Hepatocyte (in vitro differentiated cells): Measurements from ENCODE around the gene ILF3. TPM values are rescaled to one million over a fixed set of nuclear protein-coding genes. Genes with fewer than 3 reads are reported as not detected.

ENCODE experiments used
- DNase-seq: peaks from one replicate; pipeline ENCODE4 v3.0.0-alpha.2; 2016; ENCODE audit warnings: low spot score
- H2AFZ ChIP-seq: fragments of 200-600 bp; sonication (generic); 2 replicates; pipeline ENCODE4 v1.6.0; 2016; ENCODE audit warnings: antibody characterized with exemption, mild to moderate bottlenecking
- H3K27ac ChIP-seq: fragments of 200-600 bp; sonication (generic); 2 replicates; pipeline ENCODE4 v1.5.1; 2016; ENCODE audit warnings: mild to moderate bottlenecking
- H3K27me3 ChIP-seq: fragments of 200-600 bp; sonication (generic); 2 replicates; pipeline ENCODE4 v1.6.1; 2016
- H3K36me3 ChIP-seq: fragments of 200-600 bp; sonication (generic); replicated peaks from 2 replicates; pipeline ENCODE4 v1.5.1; 2016; ENCODE audit warnings: low read depth; ENCODE audit not compliant: insufficient read depth
- H3K4me1 ChIP-seq: fragments of 200-600 bp; sonication (generic); 2 replicates; pipeline ENCODE4 v1.5.1; 2016; ENCODE audit warnings: mild to moderate bottlenecking, moderate library complexity; ENCODE audit not compliant: insufficient read depth
- H3K4me2 ChIP-seq: fragments of 200-600 bp; sonication (generic); 2 replicates; pipeline ENCODE4 v1.6.0; 2016
- H3K4me3 ChIP-seq: fragments of 200-600 bp; sonication (generic); 2 replicates; pipeline ENCODE4 v1.5.1; 2016; ENCODE audit warnings: mild to moderate bottlenecking
- H3K79me2 ChIP-seq: fragments of 200-600 bp; sonication (generic); 2 replicates; pipeline ENCODE4 v1.6.0; 2017; ENCODE audit warnings: mild to moderate bottlenecking
- H3K9me2 ChIP-seq: fragments of 200-600 bp; sonication (generic); replicated peaks from 2 replicates; pipeline ENCODE4 v1.6.0; 2017; ENCODE audit warnings: mild to moderate bottlenecking; ENCODE audit not compliant: insufficient read depth
- H3K9me3 ChIP-seq: fragments of 200-600 bp; sonication (generic); 2 replicates; pipeline ENCODE4 v1.5.1; 2016; ENCODE audit warnings: low read depth, mild to moderate bottlenecking
- H4K20me1 ChIP-seq: fragments of 200-600 bp; sonication (generic); 2 replicates; pipeline ENCODE4 v1.6.0; 2016; ENCODE audit warnings: mild to moderate bottlenecking; ENCODE audit not compliant: insufficient read depth, poor library complexity, severe bottlenecking
- CTCF ChIP-seq: fragments of 200-600 bp; sonication (generic); IDR thresholded peaks from 2 replicates; pipeline ENCODE4 v1.5.1; 2016; ENCODE audit warnings: antibody characterized with exemption, mild to moderate bottlenecking; ENCODE audit not compliant: poor library complexity
- EZH2 ChIP-seq: fragments of 200-600 bp; sonication (generic); IDR thresholded peaks from 2 replicates; pipeline ENCODE4 v1.6.1; 2016; ENCODE audit warnings: antibody characterized with exemption, mild to moderate bottlenecking, borderline replicate concordance
- EZH2phosphoT487 ChIP-seq: fragments of 200-600 bp; sonication (generic); IDR thresholded peaks from one replicate; pipeline ENCODE4 v1.6.1; 2018; ENCODE audit warnings: antibody characterized with exemption, mild to moderate bottlenecking, low read depth, moderate library complexity; ENCODE audit not compliant: unreplicated experiment, severe bottlenecking
- whole genome bisulfite sequencing: methylation state at CpG from one replicate; pipeline ENCODE4 v1.1.6; 2016; ENCODE audit warnings: low lambda C conversion rate; ENCODE audit errors: missing lambda C conversion rate; 5-methylcytosine and 5-hydroxymethylcytosine counted together
- polyA plus RNA-seq: library from polyadenylated mRNA; unstranded; fragments of >200 nt; fragmentation: Nextera tagmentation; extraction: Ambion mirVana; gene quantifications from 2 replicates; pipeline ENCODE4 v1.2.1, GENCODE V29; 2016
- total RNA-seq: library from RNA; depleted of rRNA; stranded (reverse); fragments of >200 nt; gene quantifications from 2 replicates; pipeline ENCODE4 v1.2.3, GENCODE V29; 2014

ILF3 gene
- total and polyA plus RNA-seq, 2 experiments from 2014 or later = 120 to 149 TPM

DNA sequence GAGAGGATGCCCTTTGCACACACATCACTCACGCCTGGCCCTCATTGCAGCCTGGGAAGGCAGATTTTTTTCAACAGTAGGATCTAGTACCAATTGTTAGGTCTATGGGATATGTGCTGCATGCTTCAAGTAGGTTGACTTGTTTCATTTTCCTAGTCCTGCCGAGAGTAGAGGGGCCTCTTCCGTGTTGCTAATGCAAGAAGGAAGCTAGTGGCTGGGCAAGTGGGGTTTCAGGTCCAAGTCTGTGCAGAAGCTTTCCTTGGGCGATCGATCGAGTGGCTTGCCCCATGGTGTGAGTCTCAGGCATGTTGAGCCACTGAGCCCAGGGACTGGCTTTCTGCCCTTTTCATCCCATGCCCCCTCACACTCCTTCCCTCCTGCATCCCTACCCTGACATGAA, 13.7 kb downstream of the ILF3 start:
- DNase-seq = no peak
- H4K20me1 ChIP-seq = peaks cover 100% of the 10 kb centered on the region
- no peaks in the 10 kb centered on the region for H3K9me3 ChIP-seq
- TF ChIP-seq EZH2phosphoT487 = no peak
- TF ChIP-seq CTCF = no peak
- no peak for TF ChIP-seq EZH2
- 91% methylated on average over 6 of the region's 6 CpGs for WGBS
- H2AFZ ChIP-seq = no peak overlapping the region
- H3K9me2 ChIP-seq = no peaks in the 10 kb centered on the region
- no peak overlapping the region for H3K4me3 ChIP-seq
- no peak overlapping the region for H3K4me2 ChIP-seq
- H3K79me2 ChIP-seq = peaks cover 100% of the 10 kb centered on the region
- no peaks in the 10 kb centered on the region for H3K4me1 ChIP-seq
- H3K27ac ChIP-seq = no peak overlapping the region
- H3K36me3 ChIP-seq = no peaks in the 10 kb centered on the region
- no peaks in the 10 kb centered on the region for H3K27me3 ChIP-seq

- H3K36me3 ChIP-seq = peaks cover 5% of the 10 kb centered on the region
- no peak for TF ChIP-seq EZH2
- no peak for TF ChIP-seq CTCF
- TF ChIP-seq EZH2phosphoT487 = no peak
- H3K4me3 ChIP-seq = no peak overlapping the region
Measured at GRCh38 chr19:10669246-10669645, 15.1 kb downstream of the ILF3 start.

DNA sequence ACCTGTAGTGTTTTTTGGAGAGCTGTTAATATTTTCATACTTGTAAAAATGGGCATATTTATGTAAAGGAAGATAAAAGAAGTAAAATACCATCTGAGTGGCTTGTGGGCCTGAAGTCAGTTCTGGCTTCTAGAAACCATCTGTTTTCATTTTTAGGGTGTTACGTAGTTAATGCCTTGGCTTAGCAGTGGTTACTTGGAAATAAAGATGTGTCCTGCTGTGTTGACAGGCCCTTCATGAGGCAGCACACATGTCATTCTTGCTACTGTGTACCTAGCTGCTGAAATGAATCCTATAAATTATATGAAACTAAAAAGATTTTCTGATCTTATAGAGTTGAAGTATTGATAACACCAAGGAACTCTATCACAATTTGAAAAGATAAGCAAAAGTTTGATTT, 16.0 kb downstream of the ILF3 start:
- no peaks in the 10 kb centered on the region for H3K9me2 ChIP-seq
- H3K79me2 ChIP-seq = peaks cover 98% of the 10 kb centered on the region
- no peak overlapping the region for H2AFZ ChIP-seq
- DNase-seq = no peak
- no peak overlapping the region for H3K4me3 ChIP-seq
- H3K4me2 ChIP-seq = no peak overlapping the region
- H3K9me3 ChIP-seq = no peaks in the 10 kb centered on the region
- H4K20me1 ChIP-seq = peaks cover 96% of the 10 kb centered on the region
- no peak overlapping the region for H3K27ac ChIP-seq
- H3K36me3 ChIP-seq = peaks cover 5% of the 10 kb centered on the region
- TF ChIP-seq EZH2 (no peak), EZH2phosphoT487 (no peak), CTCF (no peak)
- H3K27me3 ChIP-seq = no peaks in the 10 kb centered on the region
- no peaks in the 10 kb centered on the region for H3K4me1 ChIP-seq
- WGBS = 63% methylated on average over 1 of the region's 1 CpG

More at GRCh38 chr19:10669246-10669645, 15.1 kb downstream of the ILF3 start:
- no peaks in the 10 kb centered on the region for H3K9me3 ChIP-seq
- H3K4me1 ChIP-seq = no peaks in the 10 kb centered on the region
- H3K79me2 ChIP-seq = peaks cover 100% of the 10 kb centered on the region
- no peak for DNase-seq
- WGBS = 85% methylated on average over 6 of the region's 6 CpGs
- no peak overlapping the region for H3K27ac ChIP-seq
- no peak overlapping the region for H2AFZ ChIP-seq
- H3K9me2 ChIP-seq = no peaks in the 10 kb centered on the region
- H3K4me2 ChIP-seq = no peak overlapping the region
- no peaks in the 10 kb centered on the region for H3K27me3 ChIP-seq
- H4K20me1 ChIP-seq = peaks cover 99% of the 10 kb centered on the region
